GM12878 (cell line): Measurements from ENCODE around the gene KCNB1. TPM values are rescaled to one million over a fixed set of nuclear protein-coding genes. Genes with fewer than 3 reads are reported as not detected.

Experiments
- ATAC-seq: fragments of 200-7000 bp; cut with Tn5 transposase; 3 replicates; pipeline ENCODE4 v1.9.1; 2020; ENCODE audit warnings: mild to moderate bottlenecking, moderate library complexity
- BruUV-seq: library from RNA; stranded (reverse); fragments of 400-500 nt; replicated peaks from 2 replicates; lab custom pipeline; 2021; lab: Mats Ljungman, UMichigan
- CTCF ChIA-PET: fragments of 300-600 bp; sonication (Branson Sonifier 250); formaldehyde crosslinking; extraction: SDS; loops from one replicate; lab custom pipeline; 2021; ENCODE audit warnings: inconsistent platforms; lab: Yijun Ruan, JAX
- POLR2A ChIA-PET: fragments of 350-600 bp; formaldehyde crosslinking; extraction: SDS; loops from one replicate; lab custom pipeline; 2021; ENCODE audit warnings: inconsistent platforms; lab: Charles Lee
- RAD21 ChIA-PET: fragments of 300-600 bp; sonication (Branson Sonifier 250); formaldehyde crosslinking; loops from one replicate; lab custom pipeline; 2023; ENCODE audit warnings: antibody characterized with exemption; ENCODE audit not compliant: unreplicated experiment; lab: Charles Lee
- SMC1A ChIA-PET: fragments of 300-600 bp; sonication (Branson Sonifier 250); formaldehyde crosslinking; loops from one replicate; lab custom pipeline; 2023; ENCODE audit not compliant: unreplicated experiment, uncharacterized antibody; lab: Charles Lee
- DNase-seq: peaks from one replicate; pipeline ENCODE4 v3.0.0-alpha.2; 2011; ENCODE audit warnings: low read depth, low spot score
- FAIRE-seq: peaks from 3 replicates; lab custom pipeline; 2011; peaks lifted over from hg19 to GRCh38; lab: Jason Lieb, UNC
- H2AFZ ChIP-seq: 2 replicates; pipeline ENCODE4 v1.6.0; 2011; ENCODE audit warnings: low read depth, low read length, control low read depth; ENCODE audit not compliant: control insufficient read depth
- H3K27ac ChIP-seq: 2 replicates; pipeline ENCODE4 v1.5.1; 2011; ENCODE audit warnings: control low read depth; ENCODE audit not compliant: control insufficient read depth, insufficient read depth
- H3K27me3 ChIP-seq, 2 experiments: replicated peaks in 1 of 2; 2 replicates each; pipeline versions ENCODE4 v1.6.0 to v1.6.1; 2011; ENCODE audit warnings: low read length in 1 of 2; ENCODE audit not compliant: control insufficient read depth in 2 of 2, insufficient read depth in 2 of 2
- H3K36me3 ChIP-seq, 2 experiments: 2 replicates each; pipeline ENCODE4 v1.5.1; 2011; ENCODE audit warnings: low read length in 1 of 2; ENCODE audit not compliant: control insufficient read depth in 2 of 2, insufficient read depth in 2 of 2
- H3K4me1 ChIP-seq: 2 replicates; pipeline ENCODE4 v1.6.1; 2011; ENCODE audit warnings: mild to moderate bottlenecking, low read length, moderate library complexity, mixed read lengths; ENCODE audit not compliant: control insufficient read depth, insufficient read depth
- H3K4me2 ChIP-seq: 2 replicates; pipeline ENCODE4 v1.6.0; 2011; ENCODE audit warnings: control low read depth; ENCODE audit not compliant: control insufficient read depth, insufficient read depth
- H3K4me3 ChIP-seq: fragments of 200-600 bp; sonication (generic); 2 replicates; pipeline ENCODE4 v1.5.1; 2016
- H3K79me2 ChIP-seq: 2 replicates; pipeline ENCODE4 v1.6.0; 2011; ENCODE audit warnings: low read length; ENCODE audit not compliant: control insufficient read depth, insufficient read depth
- H3K9ac ChIP-seq: 2 replicates; pipeline ENCODE4 v1.8.0; 2011; ENCODE audit warnings: low read length, control low read depth, mixed read lengths; ENCODE audit not compliant: control insufficient read depth, insufficient read depth
- H3K9me3 ChIP-seq: replicated peaks from 3 replicates; pipeline ENCODE4 v1.5.1; 2011; ENCODE audit warnings: mild to moderate bottlenecking, low read length; ENCODE audit not compliant: control insufficient read depth, insufficient read depth
- H4K20me1 ChIP-seq: 2 replicates; pipeline ENCODE4 v1.6.0; 2011; ENCODE audit not compliant: control insufficient read depth, insufficient read depth
- DPF2 ChIP-seq: fragments of 450-650 bp; IDR thresholded peaks from 2 replicates; pipeline ENCODE4 v1.6.1; 2017; ENCODE audit warnings: mild to moderate bottlenecking
- SMARCA5 ChIP-seq: fragments of 450-650 bp; IDR thresholded peaks from 2 replicates; pipeline ENCODE4 v1.6.1; 2017; ENCODE audit warnings: mild to moderate bottlenecking
- SMC3 ChIP-seq: IDR thresholded peaks from 2 replicates; pipeline ENCODE4 v1.6.1; 2011; ENCODE audit warnings: low read length, improper control_type of control experiment, borderline replicate concordance
- TAF1 ChIP-seq: IDR thresholded peaks from 2 replicates; pipeline ENCODE4 v1.6.1; 2011; ENCODE audit warnings: mild to moderate bottlenecking, low read depth, low read length, borderline replicate concordance
- ZNF384 ChIP-seq: IDR thresholded peaks from 2 replicates; pipeline ENCODE4 v1.6.1; 2012; ENCODE audit warnings: low read depth, mild to moderate bottlenecking, low read length, improper control_type of control experiment, borderline replicate concordance
- WGBS: methylation state at CpG from one replicate; pipeline ENCODE4 v1.1.6; 2016; ENCODE audit warnings: low lambda C conversion rate; ENCODE audit not compliant: insufficient replicate concordance, insufficient coverage; ENCODE audit errors: missing lambda C conversion rate; 5-methylcytosine and 5-hydroxymethylcytosine counted together
- in situ Hi-C: fragments of 300-500 bp; cut with MboI; formaldehyde crosslinking; loops from 9 replicates; pipeline ENCODE4 v1.14.3; 2018; ENCODE audit warnings: mixed read lengths
- intact Hi-C: fragments of 100-400 bp; cut with micrococcal nuclease; formaldehyde crosslinking; loops from one replicate; pipeline ENCODE4 v1.14.2; 2022; ENCODE audit not compliant: unreplicated experiment
- polyA plus RNA-seq, 11 experiments: library from polyadenylated mRNA; depleted of rRNA in 4 of 11; unstranded in 6 of 11; stranded (reverse) in 5 of 11; fragments of >200 nt; fragmentation: Nextera tagmentation in 4 of 11; fragmentation: Illumina TruSeq in 1 of 11; extraction: Ambion mirVana in 4 of 11; extraction: Trizol in 1 of 11; gene quantifications; 1 replicate in 1 of 11; 2 replicates in 10 of 11; pipeline versions ENCODE4 v1.2.1 to v1.2.3, GENCODE V29; 2011 to 2016; ENCODE audit warnings: inconsistent platforms in 2 of 11, missing spikeins in 2 of 11, low read depth in 1 of 11
- total RNA-seq, 4 experiments: library from RNA; depleted of rRNA in 3 of 4; stranded (reverse); fragments of >200 nt in 3 of 4; fragmentation: Illumina TruSeq in 1 of 4; extraction: Trizol in 1 of 4; gene quantifications; 2 replicates each; pipeline versions ENCODE4 v1.2.1 to v1.2.3, GENCODE V29; 2013 to 2021
- TF ChIP-seq, protein P1 (sequence below): fragments of 450-650 bp; IDR thresholded peaks from 2 replicates; pipeline ENCODE4 v1.6.1; 2017; ENCODE audit warnings: mild to moderate bottlenecking, moderate library complexity

Gene KCNB1
- total and polyA plus RNA-seq, 10 of the 15 experiments (the other 5 are each of a cell fraction or from before 2014, with no cell fraction given), result 0.02 to 0.08 (median 0.03) TPM; not detected in 7

- TF ChIP-seq SMC3 (no peak), DPF2 (no peak)
Observed at GRCh38 chr20:49405696-49406095, 76.8 kb downstream of the KCNB1 start (continued).

- H3K9ac ChIP-seq, result no peak overlapping the region
- DNase-seq, result no peak
- ChIA-PET RAD21 (no interaction called here), CTCF (no interaction called here), SMC1A (no interaction called here), POLR2A (no interaction called here)
- no peaks in the 10 kb centered on the region for H3K36me3 ChIP-seq
- H3K4me1 ChIP-seq, result no peaks in the 10 kb centered on the region
- FAIRE-seq, result no peak
- in situ Hi-C loops (no loop called here), intact Hi-C loops (no loop called here)
- 4% methylated on average over 8 of the region's 8 CpGs for WGBS
- no peak overlapping the region for H3K4me2 ChIP-seq
- no TSS peak for BruUV-seq
- H3K79me2 ChIP-seq, result no peaks in the 10 kb centered on the region
- no peak overlapping the region for H2AFZ ChIP-seq
- no peak overlapping the region for H3K27ac ChIP-seq
- TF ChIP-seq, protein P1, sequence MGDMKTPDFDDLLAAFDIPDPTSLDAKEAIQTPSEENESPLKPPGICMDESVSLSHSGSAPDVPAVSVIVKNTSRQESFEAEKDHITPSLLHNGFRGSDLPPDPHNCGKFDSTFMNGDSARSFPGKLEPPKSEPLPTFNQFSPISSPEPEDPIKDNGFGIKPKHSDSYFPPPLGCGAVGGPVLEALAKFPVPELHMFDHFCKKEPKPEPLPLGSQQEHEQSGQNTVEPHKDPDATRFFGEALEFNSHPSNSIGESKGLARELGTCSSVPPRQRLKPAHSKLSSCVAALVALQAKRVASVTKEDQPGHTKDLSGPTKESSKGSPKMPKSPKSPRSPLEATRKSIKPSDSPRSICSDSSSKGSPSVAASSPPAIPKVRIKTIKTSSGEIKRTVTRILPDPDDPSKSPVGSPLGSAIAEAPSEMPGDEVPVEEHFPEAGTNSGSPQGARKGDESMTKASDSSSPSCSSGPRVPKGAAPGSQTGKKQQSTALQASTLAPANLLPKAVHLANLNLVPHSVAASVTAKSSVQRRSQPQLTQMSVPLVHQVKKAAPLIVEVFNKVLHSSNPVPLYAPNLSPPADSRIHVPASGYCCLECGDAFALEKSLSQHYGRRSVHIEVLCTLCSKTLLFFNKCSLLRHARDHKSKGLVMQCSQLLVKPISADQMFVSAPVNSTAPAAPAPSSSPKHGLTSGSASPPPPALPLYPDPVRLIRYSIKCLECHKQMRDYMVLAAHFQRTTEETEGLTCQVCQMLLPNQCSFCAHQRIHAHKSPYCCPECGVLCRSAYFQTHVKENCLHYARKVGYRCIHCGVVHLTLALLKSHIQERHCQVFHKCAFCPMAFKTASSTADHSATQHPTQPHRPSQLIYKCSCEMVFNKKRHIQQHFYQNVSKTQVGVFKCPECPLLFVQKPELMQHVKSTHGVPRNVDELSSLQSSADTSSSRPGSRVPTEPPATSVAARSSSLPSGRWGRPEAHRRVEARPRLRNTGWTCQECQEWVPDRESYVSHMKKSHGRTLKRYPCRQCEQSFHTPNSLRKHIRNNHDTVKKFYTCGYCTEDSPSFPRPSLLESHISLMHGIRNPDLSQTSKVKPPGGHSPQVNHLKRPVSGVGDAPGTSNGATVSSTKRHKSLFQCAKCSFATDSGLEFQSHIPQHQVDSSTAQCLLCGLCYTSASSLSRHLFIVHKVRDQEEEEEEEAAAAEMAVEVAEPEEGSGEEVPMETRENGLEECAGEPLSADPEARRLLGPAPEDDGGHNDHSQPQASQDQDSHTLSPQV, result no peak
- no peak for TF ChIP-seq ZNF384
- TF ChIP-seq SMARCA5, result no peak
- no peak for TF ChIP-seq TAF1
- no peak for ATAC-seq
- H3K27me3 ChIP-seq, result peaks cover 0 to 2% of the 10 kb centered on the region in 2 experiments; a peak in 2 of 4 replicates
- no peaks in the 10 kb centered on the region for H3K9me3 ChIP-seq
- H3K4me3 ChIP-seq, result no peak overlapping the region
- no peaks in the 10 kb centered on the region for H4K20me1 ChIP-seq
Observed at GRCh38 chr20:49405062-49405683, 77.3 kb downstream of the KCNB1 start.
